HepG2 (cell line): ENCODE measurements around the gene SIAH2. TPM values are rescaled to one million over a fixed set of nuclear protein-coding genes. Genes with fewer than 3 reads are reported as not detected.

Experiments
- CENPT ChIP-seq: sonication (generic); formaldehyde crosslinking; IDR thresholded peaks from 2 replicates; pipeline ENCODE4 v1.8.0; 2022; ENCODE audit warnings: low read depth, mild to moderate bottlenecking, moderate library complexity, missing genetic modification reagents
- EEA1 ChIP-seq: sonication (generic); formaldehyde crosslinking; IDR thresholded peaks from 2 replicates; pipeline ENCODE4 v1.5.1; 2020; ENCODE audit warnings: mild to moderate bottlenecking, missing genetic modification reagents, borderline replicate concordance
- KAT7 ChIP-seq: IDR thresholded peaks from 2 replicates; pipeline ENCODE4 v1.6.1; 2018; ENCODE audit warnings: borderline replicate concordance, missing compliant biosample characterization
- MIER3 ChIP-seq: IDR thresholded peaks from 2 replicates; pipeline ENCODE4 v1.6.1; 2016; ENCODE audit warnings: missing compliant biosample characterization, borderline replicate concordance
- NR1H2 ChIP-seq: sonication (generic); formaldehyde crosslinking; IDR thresholded peaks from 2 replicates; pipeline ENCODE4 v1.8.1; 2022; ENCODE audit warnings: low read depth, missing genetic modification reagents, borderline replicate concordance
- PLRG1 ChIP-seq: fragments of 450-650 bp; conservative IDR thresholded peaks from 2 replicates; pipeline ENCODE4 v1.6.1; 2016
- RELA ChIP-seq: sonication (generic); formaldehyde crosslinking; IDR thresholded peaks from 2 replicates; pipeline ENCODE4 v1.4.0; 2020; ENCODE audit warnings: missing genetic modification reagents
- SALL2 ChIP-seq: sonication (generic); formaldehyde crosslinking; IDR thresholded peaks from 2 replicates; pipeline ENCODE4 v1.8.1; 2023; ENCODE audit warnings: mild to moderate bottlenecking, missing genetic modification reagents, inconsistent platforms
- SIN3A ChIP-seq: IDR thresholded peaks from 2 replicates; pipeline ENCODE4 v1.6.1; 2011; ENCODE audit warnings: low read depth, mild to moderate bottlenecking, control low read depth, low read length, borderline replicate concordance
- SMAD9 ChIP-seq: sonication (generic); formaldehyde crosslinking; IDR thresholded peaks from 2 replicates; pipeline ENCODE4 v1.5.1; 2020; ENCODE audit warnings: mild to moderate bottlenecking, missing genetic modification reagents
- ZBTB40 ChIP-seq, 2 experiments: fragments of 450-650 bp in 1 of 2; sonication (generic) in 1 of 2; formaldehyde crosslinking in 1 of 2; IDR thresholded peaks; 2 replicates each; pipeline versions ENCODE4 v1.6.1 to v1.8.0; 2016 to 2022; ENCODE audit warnings: antibody characterized with exemption in 1 of 2, mild to moderate bottlenecking in 1 of 2, missing genetic modification reagents in 1 of 2
- ZNF724P ChIP-seq: sonication (generic); formaldehyde crosslinking; IDR thresholded peaks from 2 replicates; pipeline ENCODE4 v1.8.0; 2022; ENCODE audit warnings: missing genetic modification reagents, borderline replicate concordance
- ZNF776 ChIP-seq: sonication (generic); formaldehyde crosslinking; IDR thresholded peaks from 2 replicates; pipeline ENCODE4 v1.4.0; 2020; ENCODE audit warnings: mild to moderate bottlenecking, missing genetic modification reagents
- ZNF777 ChIP-seq: sonication (generic); formaldehyde crosslinking; IDR thresholded peaks from 2 replicates; pipeline ENCODE4 v1.4.0; 2020; ENCODE audit warnings: missing genetic modification reagents
- ZNF839 ChIP-seq: sonication (generic); formaldehyde crosslinking; IDR thresholded peaks from 2 replicates; pipeline ENCODE4 v1.4.0; 2020; ENCODE audit warnings: missing genetic modification reagents, mild to moderate bottlenecking, borderline replicate concordance
- ZSCAN21 ChIP-seq: sonication (generic); formaldehyde crosslinking; IDR thresholded peaks from 2 replicates; pipeline ENCODE4 v1.8.0; 2022; ENCODE audit warnings: mild to moderate bottlenecking, missing genetic modification reagents, moderate library complexity, borderline replicate concordance
- ZSCAN22 ChIP-seq: sonication (generic); formaldehyde crosslinking; IDR thresholded peaks from 2 replicates; pipeline ENCODE4 v1.4.0; 2020; ENCODE audit warnings: mild to moderate bottlenecking, missing genetic modification reagents
- polyA plus RNA-seq, 8 experiments: library from polyadenylated mRNA; depleted of rRNA in 3 of 8; stranded (reverse) in 7 of 8; unstranded in 1 of 8; fragments of >200 nt; fragmentation: Illumina TruSeq in 4 of 8; extraction: Trizol in 4 of 8; gene quantifications; 2 replicates each; pipeline versions ENCODE4 v1.2.1 to v1.2.3, GENCODE V29; 2011 to 2016; ENCODE audit warnings: low read depth in 4 of 8, missing spikeins in 1 of 8, mixed read lengths in 1 of 8; ENCODE audit not compliant: insufficient read depth in 1 of 8
- total RNA-seq, 5 experiments: library from RNA; depleted of rRNA; stranded (reverse); fragments of >200 nt; fragmentation: Illumina TruSeq; extraction: Trizol; gene quantifications; 2 replicates each; pipeline ENCODE4 v1.2.3, GENCODE V29; 2016; ENCODE audit warnings: low read depth in 1 of 5
- TF ChIP-seq, protein P1 (sequence below): sonication (generic); formaldehyde crosslinking; IDR thresholded peaks from 2 replicates; pipeline ENCODE4 v1.9.0; 2021; ENCODE audit warnings: missing genetic modification reagents, borderline replicate concordance

Gene SIAH2
- total and polyA plus RNA-seq, 2 of the 13 experiments (the other 11 are each of a cell fraction or from before 2014, with no cell fraction given), result 71.8 to 117 TPM

DNA sequence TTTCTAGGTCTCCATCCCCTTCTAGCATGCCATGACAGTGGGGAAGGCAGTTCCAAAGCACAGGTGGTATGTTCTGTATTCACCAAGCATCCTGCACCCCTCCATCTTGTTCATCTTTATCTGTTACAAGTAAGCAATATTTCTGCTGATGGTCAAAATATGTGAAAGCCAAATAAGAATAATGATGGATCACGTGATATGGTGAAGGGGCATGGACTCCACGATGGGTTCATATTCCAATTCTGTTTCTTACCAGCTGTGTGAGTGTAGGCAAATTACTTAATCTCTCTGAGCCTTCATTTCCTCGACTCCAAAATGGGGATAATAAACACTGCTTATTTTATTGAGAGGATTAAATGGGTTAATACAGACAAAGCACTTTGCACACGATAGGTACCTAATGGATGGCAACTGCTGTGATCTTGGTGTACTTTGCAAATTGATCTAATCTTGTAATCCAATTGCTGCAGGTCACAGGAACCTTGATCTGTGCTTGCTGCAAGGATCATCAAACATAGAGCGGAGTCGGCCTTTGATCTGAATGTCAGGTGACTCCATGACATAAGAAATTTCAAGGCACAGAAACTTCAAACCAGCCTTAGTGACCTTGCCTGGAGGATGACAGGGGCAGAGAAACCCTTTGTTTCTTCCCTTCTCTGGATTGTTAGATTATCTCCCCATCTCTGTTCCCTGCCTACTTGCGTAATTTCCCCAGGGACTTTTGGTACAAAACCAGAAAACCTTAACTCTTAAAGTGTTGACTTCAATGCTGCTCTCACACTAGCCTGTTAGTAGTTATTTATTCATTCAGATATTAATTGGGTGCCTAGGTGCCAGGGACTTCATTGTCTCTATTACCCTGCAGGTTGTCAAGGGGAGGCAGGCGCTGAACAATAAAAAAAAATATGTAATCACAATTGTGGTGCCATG, 25.8 kb downstream of the SIAH2 start (continued):
- TF ChIP-seq ZBTB40 (IDR thresholded peaks at IDR 0.05), result no peak
- TF ChIP-seq ZBTB40 (CRISPR knock-in tag; IDR thresholded peaks at IDR 0.05), result no peak
- 0 out of 2 replicates have a peak, but pooled peaks have one; percentile 44 for TF ChIP-seq ZSCAN21 (CRISPR knock-in tag)
- TF ChIP-seq SIN3A, result no peak
- no peak for TF ChIP-seq ZNF776
- TF ChIP-seq MIER3 (CRISPR knock-in tag), result peak; percentile 91
- no peak for TF ChIP-seq SMAD9 (CRISPR knock-in tag)
- TF ChIP-seq PLRG1, result no peak
- no peak for TF ChIP-seq ZNF777
- TF ChIP-seq NR1H2 (CRISPR knock-in tag), result no peak; the same call in 1 of the 2 replicates
- no peak for TF ChIP-seq SALL2
- TF ChIP-seq, protein P1, sequence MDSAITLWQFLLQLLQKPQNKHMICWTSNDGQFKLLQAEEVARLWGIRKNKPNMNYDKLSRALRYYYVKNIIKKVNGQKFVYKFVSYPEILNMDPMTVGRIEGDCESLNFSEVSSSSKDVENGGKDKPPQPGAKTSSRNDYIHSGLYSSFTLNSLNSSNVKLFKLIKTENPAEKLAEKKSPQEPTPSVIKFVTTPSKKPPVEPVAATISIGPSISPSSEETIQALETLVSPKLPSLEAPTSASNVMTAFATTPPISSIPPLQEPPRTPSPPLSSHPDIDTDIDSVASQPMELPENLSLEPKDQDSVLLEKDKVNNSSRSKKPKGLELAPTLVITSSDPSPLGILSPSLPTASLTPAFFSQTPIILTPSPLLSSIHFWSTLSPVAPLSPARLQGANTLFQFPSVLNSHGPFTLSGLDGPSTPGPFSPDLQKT (CRISPR knock-in tag), result no peak
- TF ChIP-seq EEA1 (CRISPR knock-in tag), result no peak
- TF ChIP-seq ZNF724P (CRISPR knock-in tag), result no peak
- TF ChIP-seq ZSCAN22 (CRISPR knock-in tag), result no peak
- no peak for TF ChIP-seq ZNF839
- no peak for TF ChIP-seq CENPT (CRISPR knock-in tag)
- TF ChIP-seq RELA, result no peak
- no peak for TF ChIP-seq KAT7
